GM19328 (cell line): Measurements from ENCODE around the gene ANKRD11.

Source experiments
- ATAC-seq: cut with Tn5 transposase; IDR thresholded peaks from one replicate; pipeline ENCODE4 v1.9.1; 2021; ENCODE audit warnings: mild to moderate bottlenecking, moderate library complexity; ENCODE audit not compliant: unreplicated experiment

The ANKRD11 gene

DNA sequence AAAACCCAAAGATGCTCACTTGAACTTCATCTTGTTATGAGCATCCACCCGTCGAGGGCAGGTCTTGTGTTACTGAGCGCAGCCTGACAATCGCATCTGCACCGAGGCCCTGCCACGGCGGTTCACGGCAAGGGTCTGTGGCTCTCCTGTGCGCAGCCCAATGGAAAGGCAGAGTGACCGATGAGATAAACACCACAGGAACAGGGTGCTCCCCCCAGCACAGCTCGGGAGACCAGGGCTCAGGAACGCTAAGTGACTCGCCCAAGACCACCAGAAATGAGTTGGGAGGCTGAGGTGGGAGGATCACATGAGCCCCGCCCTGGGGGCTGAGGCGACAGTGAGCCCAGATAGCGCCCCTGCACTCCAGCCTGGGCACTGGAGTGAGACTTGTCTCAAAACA is 134.7 kb downstream of the ANKRD11 start:
- ATAC-seq: no peak

DNA sequence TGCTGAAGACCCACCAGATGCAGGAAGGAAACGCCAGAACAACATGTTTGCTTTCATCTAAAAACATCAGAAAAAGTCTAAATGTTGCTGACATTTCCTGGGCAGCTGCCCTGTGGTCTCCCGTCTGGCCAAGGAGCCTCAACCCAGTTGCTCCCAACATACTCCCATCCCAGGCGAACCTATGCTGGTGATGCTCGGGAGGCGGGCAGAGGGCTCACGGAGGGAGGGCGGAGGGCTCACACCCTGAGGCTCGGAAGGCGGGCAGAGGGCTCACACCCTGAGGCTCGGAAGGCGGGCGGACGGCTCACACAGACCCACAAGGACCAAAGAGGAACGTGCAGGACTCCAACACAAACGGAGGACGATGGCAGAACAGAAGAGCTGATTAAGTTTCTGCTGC is 135.4 kb downstream of the ANKRD11 start:
- ATAC-seq: no peak

DNA sequence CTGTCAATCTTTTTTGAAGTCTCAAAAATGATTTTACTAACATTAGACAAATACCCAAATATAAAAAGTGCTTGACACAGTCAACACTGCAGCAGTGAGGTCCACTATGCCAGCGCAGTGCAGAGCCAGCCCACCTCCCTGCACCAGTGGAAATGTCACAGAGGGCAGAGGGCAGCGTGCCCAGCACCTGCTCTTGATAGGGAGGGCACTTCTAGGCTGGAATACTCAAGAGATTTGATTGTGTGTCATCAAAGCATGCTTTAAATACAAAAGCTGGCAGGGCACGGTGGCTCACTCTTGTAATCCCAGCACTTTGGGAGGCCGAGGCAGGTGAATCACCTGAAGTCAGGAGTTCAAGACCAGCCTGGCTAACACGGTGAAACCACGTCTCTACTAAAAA is 136.0 kb downstream of the ANKRD11 start:
- no peak for ATAC-seq

DNA sequence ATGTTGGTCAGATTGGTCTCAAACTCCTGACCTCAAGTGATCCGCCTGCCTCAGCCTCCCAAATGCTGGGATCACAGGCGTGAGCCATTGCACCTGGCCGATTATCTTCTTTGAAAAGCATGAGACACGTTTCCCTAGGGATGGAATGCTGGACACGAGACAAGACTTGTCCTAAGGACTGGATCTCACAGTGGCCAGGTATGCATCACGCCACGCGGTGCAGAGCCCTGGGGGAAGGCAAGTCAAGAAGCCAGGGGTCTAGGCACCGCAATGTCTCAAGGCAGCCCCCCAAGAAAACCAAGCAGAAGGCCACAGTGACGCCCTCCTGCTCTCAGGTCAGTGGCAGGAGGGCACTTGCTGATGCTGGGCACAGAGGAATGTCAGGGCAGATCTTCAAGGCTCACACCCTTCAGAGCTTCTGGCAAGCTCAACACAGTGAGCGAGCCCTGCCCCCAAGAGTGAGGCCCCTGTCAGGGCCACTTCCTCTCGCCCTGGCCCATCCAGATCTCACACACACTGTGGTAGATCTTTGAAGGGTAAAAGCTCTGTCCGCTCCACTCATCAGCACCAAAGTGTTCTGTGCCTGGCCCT is 138.2 kb downstream of the ANKRD11 start:
- no peak for ATAC-seq

DNA sequence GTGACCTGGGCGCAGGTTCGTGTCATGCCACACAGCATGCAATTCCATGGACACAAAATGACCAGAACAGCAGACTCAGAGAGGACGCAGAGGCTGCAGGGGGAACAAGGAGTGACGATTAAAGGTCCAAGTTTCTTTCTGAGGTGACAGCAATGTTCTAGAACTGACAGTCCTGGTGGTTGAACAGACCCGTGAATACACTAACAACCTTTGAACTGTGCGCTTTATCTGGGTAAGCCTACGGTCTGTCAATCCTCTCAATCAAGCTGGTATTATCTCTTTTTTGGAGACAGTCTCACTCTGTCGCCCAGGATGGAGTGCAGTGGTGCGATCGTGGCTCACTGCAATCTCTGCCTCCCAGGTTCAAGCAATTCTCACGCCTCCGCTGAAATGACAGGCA is 138.7 kb downstream of the ANKRD11 start:
- ATAC-seq: no peak

DNA sequence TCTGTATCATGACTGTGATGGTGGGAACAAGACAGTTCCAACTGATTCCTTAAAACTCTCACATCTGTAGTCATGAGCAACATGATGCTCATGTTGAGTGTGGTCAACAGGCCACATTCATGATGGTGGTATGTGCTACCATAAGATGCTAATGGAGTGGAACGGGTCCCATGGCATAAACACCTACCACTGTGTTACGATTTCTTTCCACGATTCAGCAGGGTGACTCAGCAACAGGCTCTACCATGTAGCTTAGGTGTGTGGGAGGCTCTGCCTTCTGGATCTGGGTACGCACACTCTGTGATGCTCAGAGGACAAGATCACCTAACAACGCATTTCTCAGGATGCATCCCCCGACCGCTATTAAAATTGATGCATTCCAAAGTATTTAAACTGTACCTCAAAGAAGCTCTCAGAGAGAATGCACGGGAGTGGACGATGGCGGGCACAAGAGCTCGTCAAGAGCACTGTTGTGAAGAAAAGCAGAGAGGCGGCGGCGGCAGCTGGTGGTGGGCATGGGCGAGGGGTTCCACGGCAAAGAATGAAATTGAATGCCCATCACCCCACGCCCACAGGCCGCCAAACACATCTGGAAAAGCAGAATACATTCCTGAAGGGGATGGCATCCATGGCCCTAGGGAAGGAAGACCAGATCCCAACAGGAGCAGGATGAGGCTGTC is 139.5 kb downstream of the ANKRD11 start:
- ATAC-seq: no peak

DNA sequence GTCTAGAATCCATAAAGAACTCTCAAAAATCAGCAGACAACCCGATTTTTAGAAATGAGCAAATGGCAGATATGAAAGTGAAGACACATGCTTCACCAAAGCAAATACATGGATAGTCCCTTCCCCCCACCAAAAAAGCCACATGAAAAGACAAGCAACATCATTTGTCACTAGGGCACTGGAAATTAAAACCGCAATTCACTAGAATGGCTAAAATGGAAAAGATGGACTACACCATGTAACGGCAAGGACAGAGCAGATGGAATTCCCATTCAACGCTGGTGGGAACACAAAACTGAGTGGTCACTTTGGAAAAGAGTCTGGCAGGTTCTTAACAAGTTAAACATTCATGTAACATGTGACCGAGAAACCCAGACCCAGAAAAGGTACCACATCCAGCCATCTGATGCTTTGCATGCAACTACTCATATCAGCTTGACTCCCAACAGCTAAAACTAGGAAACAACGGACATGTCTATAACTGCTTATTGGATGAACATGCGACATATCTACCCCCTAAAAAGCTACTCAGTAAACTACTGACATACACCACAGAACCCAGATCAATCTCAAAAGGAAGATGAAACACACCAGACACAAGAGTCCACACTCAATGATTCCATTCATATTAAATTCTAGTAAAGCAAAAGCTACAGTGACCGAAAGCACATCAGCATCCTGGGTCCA is 140.3 kb downstream of the ANKRD11 start:
- no peak for ATAC-seq

DNA sequence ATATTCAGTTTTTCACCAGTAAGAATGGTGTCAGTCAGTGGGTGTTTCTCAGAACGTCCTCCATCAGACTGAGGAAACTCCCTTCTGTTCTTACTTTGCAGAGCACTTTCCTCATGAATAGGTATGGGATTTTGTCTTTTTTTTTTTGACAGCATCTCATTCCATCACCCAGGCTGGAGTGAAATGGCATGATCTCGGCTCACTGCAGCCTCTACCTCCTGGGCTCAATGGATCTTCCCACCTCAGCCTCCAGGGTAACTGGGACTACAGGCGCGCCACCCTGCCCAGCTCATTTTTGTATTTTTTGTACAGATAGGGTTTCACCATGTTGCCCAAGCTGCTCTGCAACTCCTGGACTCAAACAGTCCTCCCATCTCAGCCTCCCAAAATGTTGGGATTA is 142.6 kb downstream of the ANKRD11 start:
- ATAC-seq: no peak

DNA sequence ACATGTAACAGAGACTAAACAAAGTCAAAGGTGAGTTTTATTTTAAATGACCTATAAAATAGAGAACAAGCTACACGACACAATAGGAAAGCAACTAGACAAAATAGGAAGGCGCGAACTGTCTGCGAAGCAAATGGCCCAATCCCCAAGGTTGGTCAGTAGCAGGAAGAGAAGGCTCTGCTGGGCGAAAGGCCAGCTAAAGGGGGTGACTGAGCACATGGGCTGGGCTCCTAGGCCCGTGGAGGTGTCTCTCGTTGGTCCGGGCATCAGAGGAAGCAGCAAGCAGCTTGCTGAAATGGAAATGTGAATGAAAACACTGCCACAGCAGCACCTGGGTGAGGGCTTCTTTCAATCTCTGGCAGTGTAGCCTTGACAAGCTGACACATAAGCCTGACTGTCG is 143.5 kb downstream of the ANKRD11 start:
- no peak for ATAC-seq

DNA sequence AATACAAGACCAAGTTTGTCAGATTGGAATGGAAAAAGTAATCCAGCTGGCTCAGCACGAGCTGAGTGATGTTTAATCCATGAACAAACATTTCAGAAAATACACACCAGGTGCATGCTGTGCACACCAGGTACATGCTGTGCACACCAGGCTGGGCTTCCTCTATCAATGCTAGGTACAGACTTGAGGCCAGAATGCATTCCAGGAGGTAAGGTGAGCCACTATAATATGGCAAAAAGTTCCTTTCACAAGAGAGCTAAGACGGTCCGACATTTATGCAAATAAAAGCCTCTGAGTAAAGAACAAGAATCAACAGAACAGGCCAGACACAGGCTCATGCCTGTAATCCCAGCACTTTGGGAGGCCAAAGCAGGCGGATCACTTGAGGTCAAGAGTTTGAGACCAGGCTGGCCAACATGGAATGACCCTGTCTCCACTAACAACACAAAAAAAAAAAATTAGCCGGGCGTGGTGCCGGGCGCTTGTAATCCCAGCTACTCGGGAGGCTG is 144.7 kb downstream of the ANKRD11 start:
- no peak for ATAC-seq

DNA sequence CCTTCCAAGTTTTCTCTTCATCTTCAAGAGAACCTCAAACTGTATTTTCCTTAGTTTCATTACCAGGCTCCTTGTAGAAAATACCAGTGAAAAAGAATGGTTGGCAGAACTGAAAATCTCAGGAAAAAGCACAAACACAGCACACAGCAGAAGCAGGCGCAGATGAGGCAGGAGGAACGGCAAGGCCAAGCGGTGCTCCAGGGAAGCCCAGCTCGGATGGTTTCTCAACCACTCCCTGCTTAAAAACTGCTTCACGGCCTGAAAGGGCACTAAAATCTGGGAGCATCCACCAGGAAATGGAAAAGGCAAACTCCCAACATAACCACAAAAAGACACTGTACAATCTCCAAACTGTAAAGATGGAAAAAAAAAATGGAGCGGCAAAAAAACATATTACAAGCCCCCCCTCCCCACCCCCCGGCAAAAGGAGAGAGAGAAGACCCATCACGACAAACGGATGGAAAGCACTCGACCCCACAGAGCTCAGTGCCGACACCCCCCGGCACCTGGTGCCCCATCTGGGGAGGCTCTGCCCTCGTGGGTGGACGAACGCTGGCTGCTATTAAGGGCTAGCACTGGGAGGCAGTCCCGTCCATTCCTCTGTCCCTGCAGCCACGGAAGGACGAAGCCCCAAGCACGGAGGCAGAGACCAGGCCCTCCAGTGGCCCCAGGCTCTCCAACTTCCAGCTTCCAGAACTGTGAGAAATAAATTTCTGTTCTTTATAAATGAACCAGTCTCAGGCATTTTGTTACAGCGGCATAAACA is 145.3 kb downstream of the ANKRD11 start:
- ATAC-seq: no peak

DNA sequence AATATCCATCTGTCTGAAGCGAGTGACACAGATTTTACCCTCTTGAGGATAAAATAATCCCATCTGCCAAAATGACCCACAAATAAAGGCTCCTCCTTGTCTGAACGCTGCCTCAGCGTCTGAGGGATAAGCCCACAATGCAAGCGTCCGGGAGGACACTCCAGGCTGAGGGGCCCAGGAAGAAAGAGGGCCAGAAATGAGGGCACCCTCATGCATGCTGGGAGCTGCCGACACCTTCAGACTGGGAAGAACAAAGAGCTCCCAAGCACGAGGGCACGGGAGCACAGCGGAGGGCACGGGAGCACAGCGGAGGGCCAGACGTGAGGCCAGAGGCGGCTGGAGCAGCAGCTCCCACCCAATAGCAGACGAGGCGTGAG is 145.9 kb downstream of the ANKRD11 start:
- no peak for ATAC-seq

DNA sequence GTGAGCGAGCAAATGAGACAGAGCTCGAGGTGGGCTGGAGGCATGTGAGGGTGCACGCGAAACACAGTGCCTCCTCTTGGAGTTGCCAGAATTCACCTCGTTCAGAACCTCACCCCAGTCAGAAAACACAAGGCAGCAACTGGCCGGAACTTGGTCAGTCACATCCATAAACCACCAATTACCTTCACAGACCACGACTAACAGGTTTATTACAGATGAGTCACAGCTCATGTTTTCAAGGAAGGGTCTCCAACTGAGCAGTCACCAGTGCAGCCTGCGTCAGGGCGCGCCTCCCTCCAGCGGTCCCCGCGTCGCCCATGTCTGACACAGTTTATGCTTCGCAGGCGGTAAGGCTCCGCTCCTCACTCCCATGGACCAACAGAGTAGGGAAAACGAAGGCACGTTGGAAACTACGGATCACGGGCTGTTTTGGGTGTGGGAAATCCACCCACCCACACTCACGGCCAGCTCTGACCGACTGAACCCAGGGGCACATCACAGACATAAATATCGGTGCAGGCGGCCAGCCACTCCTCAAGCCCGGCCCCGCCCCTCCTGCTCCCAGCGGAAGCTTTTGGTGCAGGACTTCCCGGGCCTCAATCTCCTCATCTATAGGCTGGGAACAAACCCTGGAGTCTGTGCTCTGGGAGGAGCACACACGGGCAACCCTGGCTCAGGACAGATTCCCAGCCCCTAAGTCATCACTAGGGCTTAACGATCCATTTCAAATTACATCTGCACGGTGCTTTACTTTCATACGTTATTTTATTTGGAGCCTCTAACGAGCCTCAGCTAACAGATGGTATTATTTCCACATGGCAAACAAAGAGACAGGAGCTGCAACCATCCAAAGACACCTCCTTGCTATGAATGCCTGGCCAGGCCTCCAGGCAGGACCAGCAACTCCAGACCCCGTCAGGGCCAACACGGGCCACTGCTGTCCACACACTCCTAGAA is 146.6 kb downstream of the ANKRD11 start:
- ATAC-seq: no peak

DNA sequence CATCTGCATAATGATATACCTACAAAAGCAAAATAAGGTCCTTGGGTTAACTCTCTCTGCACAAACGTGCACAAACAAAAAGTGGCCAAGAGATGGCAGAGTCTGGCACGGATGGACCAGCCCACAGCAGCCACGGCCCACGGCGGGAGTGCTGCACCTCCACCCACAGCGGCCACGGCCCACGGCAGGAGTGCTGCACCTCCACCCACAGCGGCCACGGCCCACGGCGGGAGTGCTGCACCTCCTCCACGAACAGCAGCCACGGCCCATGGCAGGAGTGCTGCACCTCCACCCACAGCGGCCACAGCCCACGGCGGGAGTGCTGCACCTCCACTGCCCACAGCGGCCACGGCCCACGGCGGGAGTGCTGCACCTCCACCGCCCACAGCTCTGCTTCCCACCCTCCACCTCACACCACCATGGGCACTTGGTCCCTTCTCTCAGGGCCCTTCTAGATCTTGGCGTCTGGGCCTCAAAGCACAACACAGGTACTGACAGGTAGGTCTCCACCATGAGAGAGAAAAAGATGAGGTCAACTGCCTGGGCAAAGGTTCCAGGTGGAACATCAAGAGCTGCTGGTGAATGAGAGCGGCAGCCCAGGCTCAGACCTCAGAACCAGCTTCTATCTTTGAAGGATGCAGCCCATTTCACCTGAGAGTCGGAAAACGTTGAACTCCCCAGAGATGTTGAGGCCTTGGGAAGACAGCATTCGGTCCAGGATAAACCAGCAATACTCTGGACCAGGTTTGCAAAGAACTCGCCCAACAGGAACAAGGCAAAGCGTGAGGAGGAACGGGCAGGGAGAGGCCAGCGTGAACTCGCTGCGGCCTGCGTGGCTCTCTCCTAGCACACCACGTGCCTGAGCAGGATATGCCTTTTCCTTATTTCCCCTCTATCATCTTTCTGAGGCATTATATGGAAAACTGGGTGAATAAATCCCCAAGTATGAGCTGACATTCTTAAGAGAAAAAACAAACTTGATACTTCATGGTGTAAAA is 148.4 kb downstream of the ANKRD11 start:
- no peak for ATAC-seq

DNA sequence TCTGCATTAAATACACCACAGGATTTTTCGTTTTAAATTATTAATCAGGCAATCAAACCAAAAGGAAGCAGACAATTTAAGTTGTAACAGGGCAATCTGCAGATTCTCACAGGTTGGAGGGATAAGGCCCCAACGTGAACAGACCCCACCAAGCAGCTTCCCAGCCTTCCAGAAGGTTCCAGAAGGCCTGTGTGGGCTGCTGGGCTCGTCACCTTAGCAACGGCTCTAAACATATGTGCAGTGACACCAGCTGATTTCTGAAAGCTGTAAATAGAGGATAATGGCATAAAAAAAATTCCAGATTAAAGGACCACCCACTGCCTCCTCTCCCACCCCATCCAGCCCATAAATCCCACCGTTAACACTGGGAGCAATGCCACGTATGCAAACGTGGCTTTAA is 149.1 kb downstream of the ANKRD11 start:
- no peak for ATAC-seq

DNA sequence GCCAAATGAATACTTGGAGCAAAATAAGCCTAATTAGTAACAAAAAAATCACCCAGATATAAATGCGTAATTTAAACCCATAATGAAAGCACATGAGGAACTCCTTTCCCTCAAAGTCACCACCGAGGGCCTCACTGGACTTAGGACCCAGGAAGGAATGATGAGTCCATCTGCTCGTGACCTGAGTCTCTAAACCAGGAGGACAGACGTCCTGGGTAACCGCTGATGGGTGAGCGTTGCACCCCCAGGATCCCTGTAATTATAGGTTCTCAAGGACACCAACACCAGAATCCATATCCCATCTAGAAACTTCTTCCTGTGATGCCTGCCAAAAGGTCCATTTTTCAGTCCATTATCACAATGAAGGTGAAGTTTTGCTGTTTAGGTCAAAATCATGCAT is 151.5 kb downstream of the ANKRD11 start:
- ATAC-seq: no peak

DNA sequence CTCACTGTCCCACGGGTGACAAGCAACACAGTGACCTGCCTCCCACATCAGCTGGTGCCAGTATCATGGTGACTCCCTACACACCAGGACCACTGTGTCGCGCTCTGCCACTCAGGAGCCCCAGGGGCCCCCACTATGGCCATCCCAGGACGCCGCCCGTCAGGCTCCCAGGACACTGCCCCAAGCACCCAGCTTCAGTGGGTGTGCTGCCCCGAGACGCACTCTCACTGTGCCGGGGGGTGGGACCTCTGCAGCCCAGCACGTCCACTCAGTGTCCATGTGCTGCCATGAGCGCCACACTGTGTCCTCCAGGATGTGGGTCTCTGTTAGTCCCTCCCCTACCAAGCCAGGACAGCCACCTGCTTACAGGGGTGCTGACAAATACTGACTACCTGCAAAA is 152.4 kb downstream of the ANKRD11 start:
- no peak for ATAC-seq

DNA sequence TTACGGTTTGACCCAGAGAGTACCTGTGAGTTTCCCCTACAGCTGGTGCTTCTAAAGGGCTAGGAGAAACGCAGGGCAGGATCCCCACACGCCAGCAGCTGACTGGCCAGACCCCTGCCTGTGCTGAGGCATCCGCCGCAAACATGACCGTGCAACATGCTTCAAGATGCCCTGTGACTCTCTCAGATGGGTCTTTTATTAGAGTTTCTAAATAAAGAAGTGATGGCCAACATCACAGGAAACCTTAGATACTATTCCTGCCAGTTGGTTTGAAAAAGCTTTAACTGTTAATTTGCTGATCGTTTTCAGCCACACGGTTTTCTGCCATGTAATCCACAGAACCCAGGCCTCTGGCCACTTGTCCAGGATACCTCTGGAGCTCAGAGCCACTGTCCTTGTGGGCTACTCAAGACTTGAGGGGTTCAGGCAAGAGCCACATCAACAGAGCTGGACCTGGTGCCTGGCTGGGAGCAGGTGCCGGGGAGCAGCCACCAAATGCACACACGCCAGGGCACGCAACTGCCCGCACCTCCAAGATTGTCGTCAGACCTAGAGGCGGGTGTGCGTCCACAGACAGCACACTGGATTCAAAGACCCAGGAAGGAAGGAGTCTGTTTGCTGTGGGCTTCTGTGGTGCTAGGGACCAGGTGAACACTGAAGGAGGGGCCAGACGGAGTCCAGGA is 154.4 kb downstream of the ANKRD11 start:
- ATAC-seq: no peak
